B cell (primary cell): Measurements from ENCODE around the gene WDR46. TPM values are rescaled to one million over a fixed set of nuclear protein-coding genes. Genes with fewer than 3 reads are reported as not detected.

ENCODE experiments used
- ATAC-seq: fragments of 200-7000 bp; cut with Tn5 transposase; one replicate; pipeline ENCODE4 v1.10.0; 2021; ENCODE audit warnings: low read depth, mild to moderate bottlenecking, moderate number of reproducible peaks, moderate library complexity
- CTCF ChIA-PET: fragments of 350-600 bp; sonication (Branson Sonifier 250); formaldehyde crosslinking; loops from one replicate; lab custom pipeline; 2021; ENCODE audit warnings: antibody characterized with exemption, inconsistent platforms; lab: Charles Lee
- POLR2A ChIA-PET: fragments of 350-600 bp; sonication (Branson Sonifier 250); formaldehyde crosslinking; loops from one replicate; lab custom pipeline; 2021; ENCODE audit warnings: antibody characterized with exemption; lab: Charles Lee
- DNase-seq: peaks from one replicate; pipeline ENCODE4 v3.0.0; 2013
- H2AFZ ChIP-seq: 2 replicates; pipeline ENCODE4 v1.6.1; 2012; ENCODE audit warnings: mild to moderate bottlenecking, low read depth, low read length; ENCODE audit not compliant: insufficient read depth, poor library complexity, severe bottlenecking
- H3K27ac ChIP-seq, 2 donors: 1 replicate in 1 of 2; 2 replicates in 1 of 2; pipeline ENCODE4 v1.5.1; 2012 to 2013; ENCODE audit warnings: low read length in 2 of 2, mild to moderate bottlenecking in 2 of 2, moderate library complexity in 1 of 2
- H3K27me3 ChIP-seq, 4 experiments: fragments of 200-600 bp in 1 of 4; sonication (generic) in 1 of 4; replicated peaks in 1 of 4; 1 replicate in 2 of 4; 2 replicates in 2 of 4; pipeline versions ENCODE4 v1.6.1 to v1.7.0; 2013 to 2016; ENCODE audit warnings: low read length in 3 of 4, mild to moderate bottlenecking in 2 of 4, mixed read lengths in 1 of 4, moderate library complexity in 1 of 4; ENCODE audit not compliant: insufficient read depth in 4 of 4, control insufficient read depth in 3 of 4; ENCODE audit errors: control extremely low read depth in 1 of 4
- H3K36me3 ChIP-seq, 2 experiments: replicated peaks in 1 of 2; 1 replicate in 1 of 2; 2 replicates in 1 of 2; pipeline versions ENCODE4 v1.6.1 to v1.7.1; 2013; ENCODE audit warnings: low read length in 1 of 2; ENCODE audit not compliant: insufficient read depth in 2 of 2, control insufficient read depth in 1 of 2; ENCODE audit errors: control extremely low read depth in 1 of 2, extremely low read depth in 1 of 2
- H3K4me1 ChIP-seq, 2 donors: fragments of 200-600 bp in 1 of 2; sonication (generic) in 1 of 2; 1 replicate in 1 of 2; 2 replicates in 1 of 2; pipeline versions ENCODE4 v1.5.1 to v1.6.1; 2013 to 2017; ENCODE audit warnings: low read length in 2 of 2; ENCODE audit not compliant: control insufficient read depth in 2 of 2, insufficient read depth in 2 of 2
- H3K4me2 ChIP-seq: replicated peaks from 2 replicates; pipeline ENCODE3; 2012; ENCODE audit warnings: mild to moderate bottlenecking, low read depth, low read length; ENCODE audit not compliant: poor library complexity, severe bottlenecking
- H3K4me3 ChIP-seq, 5 experiments: fragments of 200-600 bp in 1 of 5; sonication (generic) in 1 of 5; 1 replicate in 3 of 5; 2 replicates in 2 of 5; pipeline versions ENCODE4 v1.5.1 to v1.7.0; 2011 to 2016; ENCODE audit warnings: low read length in 4 of 5, mild to moderate bottlenecking in 4 of 5, low read depth in 2 of 5, control low read depth in 1 of 5, moderate library complexity in 1 of 5; ENCODE audit not compliant: insufficient read depth in 1 of 5; ENCODE audit errors: control extremely low read depth in 1 of 5, extremely low read depth in 1 of 5
- H3K79me2 ChIP-seq: fragments of 200-600 bp; sonication (generic); one replicate; pipeline ENCODE4 v1.6.0; 2016; ENCODE audit warnings: low read length; ENCODE audit not compliant: control insufficient read depth, insufficient read depth
- H3K9ac ChIP-seq: fragments of 200-600 bp; sonication (generic); 2 replicates; pipeline ENCODE4 v1.6.1; 2017; ENCODE audit warnings: mild to moderate bottlenecking, low read length, moderate library complexity
- H3K9me3 ChIP-seq, 3 donors: one replicate each; pipeline versions ENCODE4 v1.6.1 to v1.7.1; 2013; ENCODE audit warnings: low read length in 2 of 3; ENCODE audit not compliant: control insufficient read depth in 2 of 3, insufficient read depth in 1 of 3; ENCODE audit errors: control extremely low read depth in 1 of 3
- H4K20me1 ChIP-seq: 2 replicates; pipeline ENCODE4 v1.6.0; 2012; ENCODE audit warnings: mild to moderate bottlenecking, low read length; ENCODE audit not compliant: insufficient read depth, control insufficient read depth, poor library complexity, severe bottlenecking
- H3K27ac Mint-ChIP-seq: one replicate; pipeline ENCODE4 v1.8.0; 2021; ENCODE audit warnings: mixed read lengths
- H3K27me3 Mint-ChIP-seq: one replicate; pipeline ENCODE4 v1.8.0; 2021; ENCODE audit warnings: mixed read lengths
- H3K4me1 Mint-ChIP-seq: one replicate; pipeline ENCODE4 v1.8.0; 2021; ENCODE audit warnings: mixed read lengths
- H3K4me3 Mint-ChIP-seq: one replicate; pipeline ENCODE4 v1.8.0; 2021; ENCODE audit warnings: mixed read lengths
- H3K9me3 Mint-ChIP-seq: one replicate; pipeline ENCODE4 v1.8.0; 2022; ENCODE audit warnings: mixed read lengths; ENCODE audit not compliant: insufficient read depth
- CTCF ChIP-seq: fragments of 200-600 bp; IDR thresholded peaks from one replicate; pipeline ENCODE4 v1.8.0; 2022; ENCODE audit warnings: antibody characterized with exemption, mild to moderate bottlenecking
- EZH2 ChIP-seq: IDR thresholded peaks from 2 replicates; pipeline ENCODE4 v1.6.1; 2012; ENCODE audit warnings: borderline replicate concordance, low read depth, mild to moderate bottlenecking, moderate library complexity, low read length; ENCODE audit not compliant: insufficient read depth, poor library complexity, severe bottlenecking
- WGBS: methylation state at CpG from one replicate; pipeline ENCODE4 v1.1.5; 2013; ENCODE audit warnings: missing lambda C conversion rate; ENCODE audit not compliant: insufficient coverage; 5-methylcytosine and 5-hydroxymethylcytosine counted together
- intact Hi-C: fragments of 100-400 bp; cut with micrococcal nuclease; formaldehyde crosslinking; loops from one replicate; pipeline ENCODE4 v1.10.0; 2022
- polyA plus RNA-seq: library from polyadenylated mRNA; depleted of rRNA; stranded (reverse); fragments of >200 nt; gene quantifications from 2 replicates; pipeline ENCODE4 v1.2.3, GENCODE V29; 2012
- total RNA-seq, 2 donors: library from RNA; stranded (reverse); fragments of 120-200 nt in 1 of 2; gene quantifications; 1 replicate in 1 of 2; 2 replicates in 1 of 2; pipeline versions ENCODE4 v1.2.3 to v1.2.4, GENCODE V29; 2013 to 2022

The WDR46 gene
- total and polyA plus RNA-seq, 2 donors (not counting 1 experiment from before 2014, with no cell fraction given) = 60.1 to 77.2 TPM

GRCh38 chr6:33297956-33298772, 9.1 kb upstream of the WDR46 start:
- intact Hi-C loops = loop anchor here (2.0 kb wide), 3 partner anchors 49 to 113 kb away; partner anchors contain the start of genes PHF1, RXRB and SLC39A7
- H2AFZ ChIP-seq = peak overlapping the region; percentile 65
- Mint-ChIP-seq H3K4me3 (peak overlapping the region; percentile 99), H3K9me3 (no peaks in the 10 kb centered on the region), H3K27me3 (no peaks in the 10 kb centered on the region), H3K27ac (peak overlapping the region; percentile 99), H3K4me1 (peaks cover 33% of the 10 kb centered on the region)
- peaks cover 13% of the 10 kb centered on the region for H3K79me2 ChIP-seq
- H4K20me1 ChIP-seq = peaks cover 20% of the 10 kb centered on the region
- POLR2A ChIA-PET = interaction anchor here (0.6 to 3.3 kb wide), 12 partner anchors 9 to 217 kb away, joined by 3 to 22 read pairs (median 10); partner anchors contain the start of genes B3GALT4, PFDN6, RPS18 and TAPBP
- H3K4me3 ChIP-seq = peak overlapping the region; percentile 62 to 96 (median 79)
- peak overlapping the region; percentile 86 to 91 for H3K27ac ChIP-seq
- CTCF ChIA-PET = interaction anchor here (0.7 to 5.0 kb wide), 9 partner anchors 9 to 136 kb away, joined by 3 to 54 read pairs (median 8); partner anchors contain the start of genes B3GALT4, PFDN6, RPS18 and TAPBP
- H3K27me3 ChIP-seq = no peaks in the 10 kb centered on the region
- H3K9ac ChIP-seq = peak overlapping the region; percentile 84
- peaks cover 12 to 21% of the 10 kb centered on the region in 2 donors for H3K4me1 ChIP-seq
- WGBS = 0% methylated on average over 21 of the region's 42 CpGs
- peaks cover 0 to 53% of the 10 kb centered on the region in 2 experiments for H3K36me3 ChIP-seq
- TF ChIP-seq EZH2 (no peak), CTCF (peak; percentile 15)
- no peaks in the 10 kb centered on the region for H3K9me3 ChIP-seq
- H3K4me2 ChIP-seq = peak overlapping the region; percentile 93
- ATAC-seq (peak; percentile 13), DNase-seq (peak; percentile 82)
